Activated CD8-positive, alpha-beta memory T cell treated with anti-CD3 and anti-CD28 coated beads for 24 hours (primary cell): Measurements from ENCODE around the gene CEP83.
"Not testable (repeated sequence)": the region's sequence is repeated elsewhere in the genome, so short reads cannot be mapped to it uniquely, and the experiment has no call there.

ENCODE experiments used
- DNase-seq: peaks from one replicate; pipeline ENCODE4 v3.0.0-alpha.2; 2020

Gene CEP83

GRCh38 chr12:94459728-94460615, at the start of gene CEP83:
TSS of gene CEP83 (minus strand) at chr12:94459867. CDS start at chr12:94412490, 47,377 bp downstream.
- peak; percentile 99 for DNase-seq

GRCh38 chr12:94509317-94509716, 49.6 kb upstream of the CEP83 start:
- DNase-seq = no peak

GRCh38 chr12:94507455-94507854, 47.8 kb upstream of the CEP83 start:
- no peak for DNase-seq

GRCh38 chr12:94504386-94504785, 44.7 kb upstream of the CEP83 start:
- no peak for DNase-seq

- no peak for DNase-seq
Observed at GRCh38 chr12:94503619-94504018, 44.0 kb upstream of the CEP83 start.

- no peak for DNase-seq
Observed at GRCh38 chr12:94500831-94501567, 41.3 kb upstream of the CEP83 start.

GRCh38 chr12:94498698-94499097, 39.0 kb upstream of the CEP83 start:
- no peak for DNase-seq

GRCh38 chr12:94498073-94498472, 38.4 kb upstream of the CEP83 start:
- no peak for DNase-seq

- DNase-seq = no peak
Observed at GRCh38 chr12:94495445-94496115, 35.9 kb upstream of the CEP83 start.

- no peak for DNase-seq
Observed at GRCh38 chr12:94491489-94491888, 31.8 kb upstream of the CEP83 start.

- DNase-seq = no peak
Observed at GRCh38 chr12:94488463-94488862, 28.8 kb upstream of the CEP83 start.

GRCh38 chr12:94481734-94482133, 22.1 kb upstream of the CEP83 start:
- DNase-seq = no peak

- no peak for DNase-seq
Observed at GRCh38 chr12:94469522-94469921, 9.9 kb upstream of the CEP83 start.

- DNase-seq = no peak
Observed at GRCh38 chr12:94460616-94460959, 921 bp upstream of the CEP83 start.

- DNase-seq = no peak
Observed at GRCh38 chr12:94458877-94459727, 565 bp downstream of the CEP83 start.

- no peak for DNase-seq
Observed at GRCh38 chr12:94457311-94457710, 2.4 kb downstream of the CEP83 start.

- not testable (repeated sequence) for DNase-seq
Observed at GRCh38 chr12:94454318-94454717, 5.3 kb downstream of the CEP83 start.

GRCh38 chr12:94445662-94446061, 14.0 kb downstream of the CEP83 start:
- no peak for DNase-seq

- DNase-seq = no peak
Observed at GRCh38 chr12:94437303-94437702, 22.4 kb downstream of the CEP83 start.

- DNase-seq = no peak
Observed at GRCh38 chr12:94435511-94435927, 24.1 kb downstream of the CEP83 start.

GRCh38 chr12:94434171-94434570, 25.5 kb downstream of the CEP83 start:
- no peak for DNase-seq

- no peak for DNase-seq
Observed at GRCh38 chr12:94433744-94434143, 25.9 kb downstream of the CEP83 start.

- DNase-seq = no peak
Observed at GRCh38 chr12:94430304-94430703, 29.4 kb downstream of the CEP83 start.
